HL-60/S4 (cell line): ENCODE data around the gene DACT3.
"Not testable (repeated sequence)": the region's sequence is repeated elsewhere in the genome, so short reads cannot be mapped to it uniquely, and the experiment has no call there.

Experiments used
- in situ Hi-C: fragments of 300-500 bp; cut with MboI; formaldehyde crosslinking; loops from 2 replicates; pipeline ENCODE4 v1.14.3; 2022; ENCODE audit warnings: low sequenced_read_pairs

The DACT3 gene

DNA sequence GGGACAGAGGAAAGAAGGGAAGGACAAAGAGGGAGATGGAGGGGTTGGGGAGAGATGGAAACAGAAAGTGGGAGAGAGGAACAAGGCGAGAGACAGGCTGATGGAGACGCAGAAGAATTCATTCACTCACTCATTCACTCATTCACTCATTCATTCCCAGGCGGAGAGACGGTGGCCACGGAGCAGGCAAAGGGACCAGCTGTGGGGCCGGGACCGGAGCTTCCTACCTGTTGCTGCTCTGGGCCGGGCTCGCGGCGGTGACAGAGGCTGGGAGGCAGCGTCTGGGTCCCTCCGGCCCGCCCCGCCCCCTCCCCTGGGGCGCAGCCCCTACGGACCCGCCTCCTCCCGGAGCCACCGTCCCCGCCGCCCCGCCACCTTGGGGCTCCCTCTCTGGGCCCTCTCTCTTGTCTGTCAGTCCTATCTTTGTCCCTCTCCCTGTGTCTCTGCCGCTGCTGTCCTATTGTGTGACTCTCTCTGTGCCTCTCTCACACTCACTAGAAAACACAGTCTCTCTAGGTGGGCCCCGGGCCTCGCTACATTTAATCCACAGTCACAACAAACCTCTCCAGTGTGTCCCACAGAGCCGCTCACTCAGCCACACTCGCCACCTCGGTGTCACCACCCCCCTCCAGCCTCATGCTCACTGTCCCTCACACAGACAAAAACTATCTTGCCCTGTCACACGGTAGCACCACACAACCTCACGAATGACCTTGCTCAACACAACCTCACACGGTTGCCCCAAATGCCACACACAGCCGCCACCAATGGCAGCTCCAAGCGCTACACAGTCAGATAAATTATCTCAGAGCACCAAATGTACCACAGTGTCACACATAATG is 24.8 kb downstream of the DACT3 start, which contains the start of gene GNG8:
Gene GNG8 (minus strand): TSS at position 283 of the 842 bp plus-strand sequence. CDS start 1,520 bp downstream, outside the sequence.
- in situ Hi-C loops: no loop called here

DNA sequence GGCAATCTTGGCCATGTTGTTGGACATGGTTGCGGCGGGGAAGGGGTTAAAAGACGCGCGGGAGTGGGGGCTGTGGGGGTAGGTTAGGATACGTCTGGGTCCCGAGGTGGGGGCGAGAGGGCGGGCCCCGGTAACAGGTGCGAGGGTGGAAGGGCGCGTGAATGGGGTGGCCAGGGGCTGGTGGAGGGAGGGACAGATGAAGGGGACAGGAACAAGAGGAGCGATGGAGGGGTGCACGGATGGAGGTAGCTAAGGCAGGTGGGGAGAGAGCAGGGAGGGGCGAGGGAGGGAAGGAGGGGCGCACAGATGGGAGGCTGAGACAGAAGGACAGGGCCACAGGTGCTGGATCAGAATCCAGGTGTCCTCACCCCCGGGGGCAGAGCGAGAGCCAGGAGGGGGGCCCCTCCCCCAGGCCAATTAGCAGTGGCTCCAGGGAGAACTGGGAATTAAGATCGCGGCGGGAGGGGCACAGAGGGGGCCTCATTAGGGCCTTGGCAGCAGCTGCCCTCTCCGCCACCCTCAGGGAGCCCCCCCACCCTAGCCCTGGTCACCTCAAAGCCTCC is 26.2 kb downstream of the DACT3 start:
- in situ Hi-C loops: no loop called here

DNA sequence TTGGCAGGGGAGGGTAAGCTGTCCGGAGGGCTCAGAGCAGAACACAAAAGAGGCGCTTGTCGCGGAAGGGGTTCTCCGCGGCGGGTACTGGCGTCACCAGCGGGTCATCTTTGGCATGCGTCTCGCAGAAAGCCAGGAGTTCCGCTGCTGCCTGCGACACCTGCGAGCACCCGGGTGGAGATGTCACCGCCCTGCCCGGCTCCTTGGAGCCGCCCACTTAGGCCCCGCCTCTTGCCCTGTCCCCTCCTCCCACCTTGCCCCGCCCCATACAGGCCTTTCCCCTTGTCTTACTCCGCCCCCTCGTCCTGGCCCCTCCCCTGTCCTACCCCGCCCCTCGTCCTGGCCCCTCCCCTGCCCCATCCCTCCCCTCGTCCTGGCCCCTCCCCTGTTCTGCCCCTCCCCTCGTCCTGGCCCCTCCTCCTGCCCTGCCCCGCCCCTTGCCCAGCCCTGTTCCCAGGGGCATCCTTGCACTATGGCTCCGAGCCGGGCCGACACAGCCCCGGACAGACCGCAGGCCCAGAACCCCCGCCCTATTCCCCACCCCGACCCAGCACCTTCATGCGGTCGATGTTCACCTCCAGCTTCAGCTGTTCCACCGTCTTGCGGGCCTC is 26.8 kb downstream of the DACT3 start:
- in situ Hi-C loops: no loop called here

DNA sequence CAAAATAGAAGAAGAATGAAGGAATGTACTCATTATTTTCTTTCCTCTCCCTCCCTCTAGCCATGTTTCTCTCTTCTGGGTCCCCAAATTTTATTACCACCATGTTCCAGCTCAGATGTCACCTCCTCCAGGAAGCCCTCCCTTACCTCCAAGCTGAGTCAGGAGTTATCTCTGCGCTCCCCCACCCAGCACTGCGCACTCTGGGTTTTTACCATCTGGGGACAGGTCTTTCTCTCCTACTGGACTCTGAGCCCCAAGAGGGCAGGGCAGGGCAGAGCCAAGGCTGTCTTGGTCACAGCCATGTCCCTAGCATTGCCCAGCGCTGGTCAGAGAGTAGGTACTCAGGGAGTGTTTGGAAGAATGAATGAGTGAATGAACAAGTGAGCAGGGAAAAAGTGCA is 27.9 kb downstream of the DACT3 start:
- in situ Hi-C loops: no loop called here

DNA sequence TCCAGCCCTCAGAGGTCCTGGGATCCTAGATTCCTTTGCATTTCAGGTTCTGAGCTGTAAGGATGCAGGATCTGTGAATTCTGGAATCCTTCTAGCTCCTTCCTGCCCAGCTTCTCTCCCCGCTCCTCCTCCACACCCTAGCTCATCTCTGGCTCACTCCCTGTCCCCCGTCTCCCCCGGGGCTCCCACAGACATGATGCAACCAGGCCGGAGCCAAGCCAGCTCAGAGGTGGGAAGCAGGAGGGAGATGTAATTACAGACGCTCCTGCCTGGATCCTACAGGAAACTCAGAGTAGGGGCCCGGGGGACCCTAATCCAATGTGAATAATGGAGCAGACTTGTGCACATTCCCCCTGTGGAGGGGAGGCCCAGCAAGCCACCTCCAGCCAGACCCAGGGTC is 29.5 kb downstream of the DACT3 start:
- in situ Hi-C loops: no loop called here

DNA sequence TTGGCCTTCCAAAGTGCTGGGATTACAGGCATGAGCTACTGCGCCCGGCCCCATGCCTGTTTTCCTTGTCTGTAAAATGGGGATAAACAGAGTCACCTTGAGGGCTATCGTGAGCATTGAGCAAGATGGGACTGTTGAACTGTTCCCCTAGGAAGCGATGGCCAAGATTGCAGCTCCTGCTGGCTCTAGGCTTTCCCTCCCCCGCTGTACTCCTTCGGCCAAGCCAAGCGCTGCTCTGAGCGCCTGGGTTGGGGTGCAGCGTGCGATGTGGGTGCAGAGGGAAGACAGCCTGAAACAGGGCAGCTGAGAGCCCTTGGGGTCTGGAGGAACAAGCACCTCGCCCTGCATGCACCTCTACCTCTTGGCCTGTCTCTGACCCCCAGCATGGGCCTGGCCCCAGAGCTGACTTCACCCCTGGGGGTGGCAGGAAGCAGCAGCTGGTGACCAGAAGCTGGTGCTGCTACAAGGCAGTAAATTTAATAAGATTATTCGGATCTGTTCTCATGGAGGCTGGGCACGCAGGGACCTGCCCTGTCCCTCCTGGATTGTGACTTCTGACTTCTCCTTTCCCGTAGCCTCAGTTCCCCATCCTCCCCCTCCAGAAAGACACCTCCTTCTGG is 30.3 kb downstream of the DACT3 start:
- in situ Hi-C loops: no loop called here

DNA sequence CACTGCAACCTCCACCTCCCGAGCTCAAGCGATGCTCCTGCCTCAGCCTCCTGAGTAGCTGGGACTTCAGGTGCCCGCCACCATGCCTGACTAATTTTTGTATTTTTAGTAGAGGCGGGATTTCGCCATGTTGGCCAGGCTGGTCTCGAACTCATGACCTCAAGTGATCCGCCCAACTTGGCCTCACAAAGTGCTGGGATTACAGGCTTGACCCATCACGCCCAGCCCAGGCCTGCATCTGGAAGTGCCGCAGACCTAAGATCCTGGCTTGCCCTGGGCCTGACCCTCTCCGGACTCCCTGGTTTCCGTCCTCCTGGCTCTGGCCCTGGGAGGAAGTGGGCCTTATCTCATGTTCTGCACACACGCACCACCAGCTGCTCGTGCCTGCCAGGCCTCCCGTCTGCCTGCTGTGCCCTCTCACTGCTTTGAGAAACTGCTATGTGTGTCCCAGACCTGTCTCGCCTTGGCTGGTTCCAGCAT is 31.4 kb downstream of the DACT3 start:
- in situ Hi-C loops: no loop called here

DNA sequence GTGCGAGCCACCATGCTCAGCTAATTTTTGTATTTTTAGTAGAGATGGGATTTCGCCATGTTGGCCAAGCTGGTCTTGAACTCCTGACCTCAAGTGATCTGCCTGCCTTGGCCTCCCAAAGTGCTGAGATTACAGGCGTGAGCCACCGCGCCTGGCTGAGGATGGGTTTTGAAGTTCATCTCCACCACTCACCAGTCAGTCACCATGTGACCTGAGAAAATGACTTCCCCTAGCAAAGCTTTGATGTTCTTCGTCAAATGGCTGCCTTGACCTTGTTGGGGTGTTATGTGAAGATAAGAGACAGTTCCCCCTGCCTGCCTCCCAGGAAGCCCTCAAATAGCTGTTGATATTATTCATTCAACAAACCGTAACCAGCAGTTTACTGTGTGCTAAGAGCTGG is 32.0 kb downstream of the DACT3 start:
- in situ Hi-C loops: not testable (repeated sequence)

DNA sequence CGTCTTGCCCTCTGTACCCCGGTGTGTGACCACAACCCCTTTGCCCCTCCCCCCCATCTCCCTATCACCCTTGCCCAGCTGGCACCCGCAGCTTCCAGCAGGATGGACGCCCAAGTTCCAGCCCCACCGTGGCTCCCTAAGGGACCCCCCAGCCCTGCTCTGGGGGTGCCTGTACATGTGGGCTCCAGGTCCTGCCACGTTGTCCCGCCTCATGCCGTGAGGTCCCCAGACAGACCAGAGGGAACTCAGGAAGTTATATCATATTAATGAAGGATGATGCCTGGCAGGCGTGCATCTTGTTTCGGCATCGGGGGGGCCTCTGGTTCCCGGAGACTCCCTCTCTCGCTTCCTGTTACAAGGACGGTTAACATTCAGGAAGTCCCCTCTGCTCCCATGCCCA is 34.5 kb downstream of the DACT3 start:
- in situ Hi-C loops: no loop called here

DNA sequence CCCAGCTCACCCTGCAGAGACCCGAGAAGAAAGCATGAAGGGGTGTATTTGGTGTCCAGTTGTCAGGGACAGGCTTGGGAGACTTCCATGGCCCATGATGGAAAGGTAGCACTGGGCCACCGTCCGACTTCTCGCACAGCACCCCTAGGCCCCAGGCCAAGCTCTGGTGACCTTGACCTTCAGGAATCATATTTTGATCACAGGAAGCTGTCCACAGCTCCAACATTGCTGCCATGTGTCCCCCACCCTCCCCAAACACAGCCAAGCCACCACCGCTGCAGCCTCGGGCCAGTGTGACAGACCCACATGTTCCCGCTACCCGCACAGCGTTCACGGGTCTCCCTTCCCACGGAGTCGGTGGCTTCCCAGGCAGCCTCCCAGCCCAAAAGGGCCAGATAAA is 35.3 kb downstream of the DACT3 start:
- in situ Hi-C loops: no loop called here

DNA sequence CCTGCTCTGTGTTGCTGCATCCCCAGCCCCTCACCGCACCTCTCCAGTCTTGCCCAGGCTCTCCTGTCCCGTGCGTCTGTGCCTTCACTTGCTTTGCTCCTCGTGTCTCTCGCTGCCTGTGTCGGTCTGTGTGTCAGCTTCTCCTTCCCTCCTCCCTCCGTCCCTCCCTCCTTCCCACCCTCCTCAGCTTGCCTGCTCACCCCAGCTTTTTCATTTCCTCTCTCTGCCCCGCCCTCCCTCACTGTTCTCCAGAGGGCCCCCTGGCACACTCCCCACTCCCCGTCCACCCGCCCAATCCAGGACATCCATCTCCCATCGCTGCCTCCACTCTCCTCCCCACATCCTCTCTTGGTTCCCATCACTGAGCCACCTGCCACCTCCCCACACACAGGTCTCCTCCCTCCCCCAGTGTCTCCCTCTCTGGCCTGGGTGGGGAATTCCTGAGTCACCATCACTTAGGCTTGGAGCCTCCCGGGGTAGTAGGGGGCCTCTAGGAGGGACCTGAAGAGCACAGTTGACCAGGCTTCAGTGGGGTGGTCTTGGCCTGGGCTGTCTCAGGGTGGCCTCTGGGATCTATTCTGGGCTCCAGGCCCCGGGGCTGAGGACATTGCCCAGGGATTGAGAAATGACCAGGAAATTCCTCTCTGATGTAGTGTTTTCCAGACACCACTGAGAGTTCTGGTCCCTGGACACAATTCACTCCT is 35.9 kb downstream of the DACT3 start, which contains the start of gene PTGIR:
Gene PTGIR (minus strand): TSS at position 132 of the 704 bp plus-strand sequence. CDS start 864 bp downstream, outside the sequence.
- in situ Hi-C loops: no loop called here

DNA sequence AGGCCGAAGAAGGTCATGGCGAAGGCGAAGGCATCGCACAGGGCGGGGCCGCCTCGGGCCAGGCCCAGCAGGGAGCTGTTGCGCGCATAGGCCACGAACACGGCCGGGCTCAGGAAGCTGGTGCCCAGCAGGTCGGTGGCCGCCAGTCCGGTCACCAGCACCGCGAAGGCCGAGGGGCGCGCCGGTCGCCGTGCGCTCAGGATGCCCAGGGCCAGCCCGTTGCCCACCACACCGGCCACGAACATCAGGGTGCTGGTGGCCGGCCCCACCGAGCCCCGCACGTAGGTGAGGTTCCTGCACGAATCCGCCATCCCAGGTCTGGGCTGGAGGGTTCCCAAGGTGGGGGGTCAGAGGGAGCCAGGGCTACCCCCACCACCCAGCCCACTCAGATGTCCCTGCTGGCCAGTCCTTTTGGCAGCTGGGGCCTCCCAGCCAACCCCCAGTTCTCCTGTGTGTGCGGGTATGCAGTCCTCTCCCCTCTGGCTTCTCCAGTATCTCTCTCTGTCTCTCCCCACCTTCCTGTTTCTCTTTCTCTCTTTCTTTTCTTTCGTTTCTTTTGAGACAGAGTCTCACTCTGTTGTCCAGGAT is 37.0 kb downstream of the DACT3 start:
- in situ Hi-C loops: no loop called here

DNA sequence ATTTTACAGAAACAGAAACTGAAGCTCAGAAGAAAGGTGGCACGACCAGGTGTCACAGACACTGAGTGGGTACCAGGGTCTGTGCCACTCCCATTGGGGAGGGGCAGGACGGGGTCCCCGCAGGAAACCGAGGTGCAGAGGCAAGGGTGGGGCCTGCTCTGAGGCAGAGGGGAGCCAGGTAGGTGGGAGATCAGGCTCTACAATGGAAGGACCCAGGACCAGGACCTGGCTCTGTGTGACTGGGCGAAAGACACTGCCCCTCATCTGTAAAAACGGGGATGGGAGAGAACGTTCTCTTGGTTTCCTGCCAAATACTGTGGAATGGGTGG is 38.9 kb downstream of the DACT3 start:
- in situ Hi-C loops: no loop called here

DNA sequence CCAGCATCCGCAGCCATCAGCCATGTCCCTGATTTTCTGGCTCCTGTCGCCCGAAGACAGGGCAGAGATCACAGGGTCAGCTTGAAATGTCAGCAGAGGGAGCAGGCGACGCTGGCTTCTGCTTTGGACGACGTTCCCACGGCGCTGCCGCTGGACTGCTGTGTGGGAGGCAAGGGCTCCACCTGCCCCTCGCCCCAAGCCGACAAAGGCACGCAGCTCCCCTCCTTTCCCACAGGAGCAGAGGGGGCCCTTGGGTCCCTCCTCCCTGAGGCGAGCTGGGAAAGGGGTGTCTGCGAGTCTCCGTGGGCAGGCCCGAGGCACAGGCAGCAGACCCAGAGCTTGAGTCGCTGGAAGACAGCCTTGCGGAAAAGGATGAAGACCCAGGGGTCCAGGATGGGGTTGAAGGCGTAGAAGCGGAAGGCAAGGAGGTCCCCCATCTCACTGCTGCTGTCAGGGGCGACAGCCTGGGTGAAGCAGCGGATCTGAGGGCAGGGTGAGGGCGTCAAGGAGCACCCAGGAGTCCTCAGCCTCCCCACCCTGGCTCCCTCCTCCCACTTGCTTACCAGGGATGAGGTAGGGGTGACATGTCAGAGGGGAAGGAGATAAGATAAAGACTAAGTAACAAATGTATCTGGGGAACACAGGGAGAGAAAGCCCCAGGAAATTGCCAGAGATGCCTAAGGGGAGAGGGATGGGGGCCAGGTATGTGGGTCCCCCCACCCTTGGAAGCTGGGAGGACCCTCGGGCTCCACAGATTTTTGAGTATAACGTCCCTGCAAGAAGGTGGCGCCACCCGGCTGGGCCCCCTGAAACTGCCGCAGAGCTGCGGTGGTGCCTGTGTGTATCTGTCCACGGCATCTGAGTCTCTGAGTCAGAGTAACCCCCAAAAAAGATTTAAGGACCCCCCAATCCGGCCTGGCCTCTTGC is 39.5 kb downstream of the DACT3 start:
- in situ Hi-C loops: no loop called here

DNA sequence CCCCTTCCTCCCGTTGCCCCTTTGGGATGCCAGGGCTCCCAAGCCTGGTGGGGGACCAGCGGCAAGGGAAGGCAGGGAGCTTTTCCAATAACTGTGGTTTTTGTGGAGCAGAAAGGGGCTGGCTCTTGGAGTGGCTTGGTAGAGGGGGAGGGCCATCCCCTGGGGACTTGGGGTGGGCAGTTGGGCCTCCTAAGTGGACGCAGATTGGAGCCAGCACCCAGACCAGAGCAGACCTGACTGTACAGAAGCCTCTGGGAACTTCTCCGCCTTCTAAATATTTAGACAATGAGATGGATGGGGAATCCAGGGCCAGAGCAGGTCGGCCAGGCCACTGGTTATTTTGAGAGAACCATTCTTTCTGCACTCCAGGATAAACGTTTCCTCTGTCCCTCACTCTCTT is 40.3 kb downstream of the DACT3 start:
- in situ Hi-C loops: no loop called here

DNA sequence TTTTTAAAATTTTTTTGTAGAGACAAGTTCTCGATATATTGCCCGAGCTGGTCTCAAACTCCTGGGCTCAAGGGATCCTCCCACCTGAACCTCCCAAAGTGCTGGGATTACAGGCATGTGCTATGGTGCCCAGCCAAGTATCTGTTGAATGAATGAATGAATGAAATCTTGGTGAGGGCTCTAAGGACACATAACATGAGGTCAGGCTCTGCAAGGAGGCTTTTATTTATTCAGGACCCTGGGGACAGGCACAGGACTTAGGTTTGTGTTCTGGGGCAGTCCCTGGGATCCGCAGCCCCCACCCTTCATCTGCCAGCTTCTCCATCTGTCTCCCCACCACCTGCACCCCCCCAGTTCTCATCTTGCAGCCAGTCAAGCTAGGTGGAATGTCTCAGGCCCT is 40.7 kb downstream of the DACT3 start:
- in situ Hi-C loops: no loop called here

DNA sequence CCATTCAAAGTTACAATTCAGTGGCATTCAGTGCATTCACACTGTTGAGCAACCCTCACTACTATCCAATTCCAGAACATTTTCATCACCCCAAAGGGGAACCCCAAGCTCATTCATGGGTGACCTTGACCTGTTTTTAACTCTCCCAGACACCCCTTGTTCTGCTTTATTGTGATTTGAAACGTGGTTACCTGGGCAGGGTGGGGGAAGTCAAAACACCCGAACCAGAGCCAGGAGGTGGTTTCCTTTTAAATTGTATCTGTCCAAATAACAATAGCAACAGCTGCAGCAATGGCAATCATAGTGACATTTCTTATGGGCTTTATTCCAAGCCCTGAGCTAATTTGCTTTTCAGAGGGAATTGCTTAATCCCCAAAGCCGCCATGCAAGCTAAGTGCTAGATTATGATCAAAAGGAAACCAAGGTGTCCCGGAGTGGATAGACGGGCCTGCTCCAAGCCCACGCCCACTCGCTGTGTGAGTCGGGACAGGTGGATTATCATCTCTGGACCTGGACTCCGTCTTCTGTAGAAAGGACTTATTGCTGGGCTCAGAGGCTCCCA is 42.2 kb downstream of the DACT3 start:
- in situ Hi-C loops: no loop called here

DNA sequence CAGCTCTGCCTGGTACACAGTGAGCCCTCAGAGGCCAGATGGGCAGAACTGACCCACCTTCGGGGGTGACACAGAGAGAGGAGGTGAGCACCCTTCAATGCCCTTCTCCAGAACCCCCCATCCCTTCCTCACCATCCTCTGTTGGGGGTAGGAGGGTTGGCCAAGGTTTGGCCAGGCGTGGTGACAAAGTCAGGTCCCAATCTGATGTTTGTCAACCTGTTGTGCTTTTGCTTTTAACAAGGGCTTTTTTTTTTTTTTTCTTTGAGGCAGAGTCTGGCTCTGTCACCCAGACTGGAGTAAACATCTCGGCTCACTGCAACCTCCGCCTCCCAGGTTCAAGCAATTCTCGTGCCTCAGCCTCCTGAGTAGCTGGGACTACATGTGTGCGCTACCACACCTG is 43.4 kb downstream of the DACT3 start:
- in situ Hi-C loops: no loop called here

DNA sequence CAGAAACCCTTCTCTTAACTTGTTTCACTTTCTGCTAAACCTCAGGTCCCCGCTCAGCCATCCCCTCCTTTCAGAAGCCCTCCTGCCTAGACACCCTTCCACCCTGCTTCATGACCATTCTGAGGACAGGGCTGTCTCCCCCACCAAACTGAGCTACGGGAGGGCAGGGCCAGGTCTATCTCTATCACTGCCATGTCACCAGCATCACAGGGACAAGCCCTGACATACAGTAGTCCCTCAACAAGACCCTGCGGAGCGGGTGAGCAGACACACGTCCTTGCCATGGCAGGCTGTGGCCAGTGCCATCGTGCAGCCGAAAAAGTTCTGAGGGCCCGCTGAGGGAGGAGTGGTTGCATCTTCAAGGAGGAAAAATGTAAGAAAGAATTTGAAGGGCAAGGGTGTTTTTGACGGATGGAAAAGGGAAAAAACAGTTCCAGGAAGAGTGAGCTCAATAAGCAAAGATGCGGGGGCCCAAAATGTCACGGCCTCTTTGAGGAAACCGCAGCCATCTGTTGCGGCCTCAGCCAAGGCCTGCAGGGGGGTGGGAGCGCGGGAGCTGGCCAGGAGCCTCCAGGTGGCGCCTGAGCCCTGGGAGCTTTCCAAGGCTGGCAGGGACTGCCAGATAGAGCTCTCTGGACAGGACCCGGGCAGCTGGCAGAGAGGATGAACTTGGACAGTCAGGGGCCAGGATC is 44.2 kb downstream of the DACT3 start:
- in situ Hi-C loops: no loop called here
